Smooth muscle cell (in vitro differentiated cells): Measurements from ENCODE around the gene CAMK2G. TPM values are rescaled to one million over a fixed set of nuclear protein-coding genes. Genes with fewer than 3 reads are reported as not detected.

Source experiments
- DNase-seq: peaks from one replicate; lab custom pipeline; 2025; ENCODE audit not compliant: unreplicated experiment; lab: John Stamatoyannopoulos, UW
- H2AFZ ChIP-seq: fragments of 200-600 bp; sonication (generic); 2 replicates; pipeline ENCODE4 v1.6.0; 2016; ENCODE audit warnings: antibody characterized with exemption, low read depth, mild to moderate bottlenecking
- H3F3A ChIP-seq: fragments of 200-600 bp; sonication (generic); 2 replicates; pipeline ENCODE4 v1.6.0; 2017; ENCODE audit warnings: antibody characterized with exemption, low read depth
- H3K27ac ChIP-seq: fragments of 200-600 bp; sonication (generic); 2 replicates; pipeline ENCODE4 v1.5.1; 2016; ENCODE audit warnings: low read depth, mild to moderate bottlenecking
- H3K27me3 ChIP-seq: fragments of 200-600 bp; sonication (generic); 2 replicates; pipeline ENCODE4 v1.6.1; 2016; ENCODE audit warnings: low read depth, mild to moderate bottlenecking
- H3K36me3 ChIP-seq: fragments of 200-600 bp; sonication (generic); 2 replicates; pipeline ENCODE4 v1.5.1; 2016; ENCODE audit warnings: low read depth
- H3K4me1 ChIP-seq: fragments of 200-600 bp; sonication (generic); 2 replicates; pipeline ENCODE4 v1.5.1; 2016; ENCODE audit warnings: low read depth
- H3K4me2 ChIP-seq: fragments of 200-600 bp; sonication (generic); 2 replicates; pipeline ENCODE4 v1.6.0; 2016; ENCODE audit warnings: mild to moderate bottlenecking
- H3K4me3 ChIP-seq: fragments of 200-600 bp; sonication (generic); 2 replicates; pipeline ENCODE4 v1.5.1; 2016; ENCODE audit warnings: mild to moderate bottlenecking
- H3K79me2 ChIP-seq: fragments of 200-600 bp; sonication (generic); 2 replicates; pipeline ENCODE4 v1.6.0; 2016; ENCODE audit warnings: low read depth, mild to moderate bottlenecking
- H3K9ac ChIP-seq: fragments of 200-600 bp; sonication (generic); 2 replicates; pipeline ENCODE4 v1.6.0; 2016; ENCODE audit warnings: low read depth
- H3K9me3 ChIP-seq: fragments of 200-600 bp; sonication (generic); replicated peaks from 2 replicates; pipeline ENCODE4 v1.5.1; 2016; ENCODE audit warnings: low read depth
- H4K20me1 ChIP-seq: fragments of 200-600 bp; sonication (generic); 2 replicates; pipeline ENCODE4 v1.6.0; 2016; ENCODE audit warnings: low read depth
- WGBS: methylation state at CpG from one replicate; pipeline ENCODE4 v1.1.7; 2016; ENCODE audit warnings: low lambda C conversion rate; 5-methylcytosine and 5-hydroxymethylcytosine counted together
- polyA plus RNA-seq: library from polyadenylated mRNA; unstranded; fragments of >200 nt; fragmentation: Nextera tagmentation; extraction: Ambion mirVana; gene quantifications from 2 replicates; pipeline ENCODE4 v1.2.1, GENCODE V29; 2016
- total RNA-seq: library from RNA; depleted of rRNA; stranded (reverse); fragments of >200 nt; gene quantifications from 2 replicates; pipeline ENCODE4 v1.2.3, GENCODE V29; 2014
- TF ChIP-seq, protein P1 (sequence below): fragments of 200-600 bp; sonication (generic); IDR thresholded peaks from 2 replicates; pipeline ENCODE4 v1.5.1; 2017; ENCODE audit warnings: borderline replicate concordance, mild to moderate bottlenecking, antibody characterized with exemption; ENCODE audit not compliant: insufficient read depth, poor library complexity, severe bottlenecking

The CAMK2G gene
- total and polyA plus RNA-seq, 2 experiments from 2014 or later = 2.2 to 10.8 TPM

GRCh38 chr10:73773152-73773879, 101.0 kb downstream of the CAMK2G start:
- H3K4me2 ChIP-seq = peak overlapping the region; percentile 98
- peak overlapping the region; percentile 77 for H3K9ac ChIP-seq
- WGBS = 11% methylated on average over 29 of the region's 29 CpGs
- TF ChIP-seq, protein P1, sequence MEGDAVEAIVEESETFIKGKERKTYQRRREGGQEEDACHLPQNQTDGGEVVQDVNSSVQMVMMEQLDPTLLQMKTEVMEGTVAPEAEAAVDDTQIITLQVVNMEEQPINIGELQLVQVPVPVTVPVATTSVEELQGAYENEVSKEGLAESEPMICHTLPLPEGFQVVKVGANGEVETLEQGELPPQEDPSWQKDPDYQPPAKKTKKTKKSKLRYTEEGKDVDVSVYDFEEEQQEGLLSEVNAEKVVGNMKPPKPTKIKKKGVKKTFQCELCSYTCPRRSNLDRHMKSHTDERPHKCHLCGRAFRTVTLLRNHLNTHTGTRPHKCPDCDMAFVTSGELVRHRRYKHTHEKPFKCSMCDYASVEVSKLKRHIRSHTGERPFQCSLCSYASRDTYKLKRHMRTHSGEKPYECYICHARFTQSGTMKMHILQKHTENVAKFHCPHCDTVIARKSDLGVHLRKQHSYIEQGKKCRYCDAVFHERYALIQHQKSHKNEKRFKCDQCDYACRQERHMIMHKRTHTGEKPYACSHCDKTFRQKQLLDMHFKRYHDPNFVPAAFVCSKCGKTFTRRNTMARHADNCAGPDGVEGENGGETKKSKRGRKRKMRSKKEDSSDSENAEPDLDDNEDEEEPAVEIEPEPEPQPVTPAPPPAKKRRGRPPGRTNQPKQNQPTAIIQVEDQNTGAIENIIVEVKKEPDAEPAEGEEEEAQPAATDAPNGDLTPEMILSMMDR = no peak
- H3K79me2 ChIP-seq = peaks cover 51% of the 10 kb centered on the region
- H3F3A ChIP-seq = peaks cover 39% of the 10 kb centered on the region
- peak overlapping the region; percentile 80 for H3K27ac ChIP-seq
- H3K36me3 ChIP-seq = no peaks in the 10 kb centered on the region
- H3K4me3 ChIP-seq = peak overlapping the region; percentile 98
- DNase-seq = no peak
- peaks cover 49% of the 10 kb centered on the region for H4K20me1 ChIP-seq
- H2AFZ ChIP-seq = no peak overlapping the region
- peaks cover 33% of the 10 kb centered on the region for H3K4me1 ChIP-seq
- H3K27me3 ChIP-seq = no peaks in the 10 kb centered on the region
- no peaks in the 10 kb centered on the region for H3K9me3 ChIP-seq

DNA sequence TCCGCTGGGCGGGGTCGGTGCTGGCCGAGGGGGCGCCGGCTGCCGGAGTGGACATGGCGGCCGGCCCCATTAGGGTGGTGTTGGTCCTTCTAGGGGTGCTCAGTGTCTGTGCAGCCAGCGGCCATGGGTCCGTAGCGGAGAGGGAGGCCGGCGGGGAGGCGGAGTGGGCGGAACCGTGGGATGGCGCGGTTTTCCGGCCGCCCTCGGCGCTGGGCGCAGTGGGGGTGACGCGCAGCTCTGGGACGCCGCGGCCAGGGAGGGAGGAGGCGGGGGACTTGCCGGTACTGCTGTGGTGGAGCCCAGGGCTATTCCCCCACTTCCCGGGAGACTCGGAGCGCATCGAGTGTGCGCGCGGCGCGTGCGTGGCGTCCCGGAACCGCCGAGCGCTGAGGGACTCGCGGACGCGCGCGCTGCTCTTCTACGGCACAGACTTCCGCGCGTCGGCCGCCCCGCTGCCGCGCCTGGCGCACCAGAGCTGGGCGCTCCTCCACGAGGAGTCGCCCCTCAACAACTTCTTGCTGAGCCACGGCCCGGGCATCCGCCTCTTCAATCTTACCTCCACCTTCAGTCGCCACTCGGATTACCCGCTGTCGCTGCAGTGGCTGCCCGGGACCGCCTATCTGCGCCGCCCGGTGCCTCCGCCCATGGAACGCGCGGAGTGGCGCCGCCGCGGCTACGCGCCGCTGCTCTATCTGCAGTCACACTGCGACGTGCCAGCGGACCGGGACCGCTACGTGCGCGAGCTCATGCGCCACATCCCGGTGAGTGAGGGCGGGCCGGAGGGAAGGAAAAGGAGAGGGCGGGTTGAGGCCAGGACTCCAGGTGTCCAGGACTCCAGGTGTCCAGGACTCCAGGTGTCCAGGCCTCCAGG, 101.8 kb downstream of the CAMK2G start:
- H3K4me2 ChIP-seq = peak overlapping the region; percentile 98
- peak overlapping the region; percentile 58 for H2AFZ ChIP-seq
- no peaks in the 10 kb centered on the region for H3K36me3 ChIP-seq
- peak; percentile 85 for DNase-seq
- peaks cover 33% of the 10 kb centered on the region for H3K4me1 ChIP-seq
- H3K9me3 ChIP-seq = no peaks in the 10 kb centered on the region
- WGBS = 1% methylated on average over 88 of the region's 101 CpGs
- H4K20me1 ChIP-seq = peaks cover 44% of the 10 kb centered on the region
- TF ChIP-seq, protein P1 = no peak
- H3K79me2 ChIP-seq = peaks cover 44% of the 10 kb centered on the region
- no peaks in the 10 kb centered on the region for H3K27me3 ChIP-seq
- H3F3A ChIP-seq = peaks cover 44% of the 10 kb centered on the region
- H3K9ac ChIP-seq = peak overlapping the region; percentile 77
- peak overlapping the region; percentile 98 for H3K4me3 ChIP-seq
- peak overlapping the region; percentile 80 for H3K27ac ChIP-seq

DNA sequence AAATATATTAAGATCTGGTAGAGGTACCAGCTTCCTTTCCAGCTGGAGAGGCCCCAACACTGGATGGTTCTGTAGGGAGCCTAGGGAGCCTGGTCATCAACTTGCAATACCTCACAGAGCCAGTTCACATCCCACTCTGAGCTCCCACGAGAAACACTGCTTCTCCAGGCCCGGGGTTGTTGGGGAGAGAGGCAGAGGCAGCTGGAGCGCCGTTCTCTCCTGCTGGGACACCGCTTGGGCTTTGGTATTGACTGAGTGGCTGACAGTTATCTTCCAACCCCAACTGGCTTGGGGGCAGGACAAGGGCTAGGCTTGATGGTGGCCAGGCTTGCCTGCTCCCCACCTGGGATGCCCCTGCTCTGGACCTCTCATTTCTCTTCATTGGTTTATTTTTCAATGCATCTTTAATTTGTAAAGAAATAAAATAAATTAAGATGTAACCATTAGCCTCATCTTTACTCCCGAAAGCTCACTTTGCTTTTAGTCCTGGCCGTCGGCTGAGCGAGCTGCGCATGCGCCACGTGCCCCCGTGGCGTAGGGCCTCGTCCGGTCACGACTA, 102.6 kb downstream of the CAMK2G start:
- H3F3A ChIP-seq = peaks cover 44% of the 10 kb centered on the region
- H3K4me1 ChIP-seq = peaks cover 33% of the 10 kb centered on the region
- no peaks in the 10 kb centered on the region for H3K36me3 ChIP-seq
- H3K27ac ChIP-seq = peak overlapping the region; percentile 80
- H3K9me3 ChIP-seq = no peaks in the 10 kb centered on the region
- no peaks in the 10 kb centered on the region for H3K27me3 ChIP-seq
- peak overlapping the region; percentile 98 for H3K4me3 ChIP-seq
- peaks cover 37% of the 10 kb centered on the region for H4K20me1 ChIP-seq
- peak overlapping the region; percentile 98 for H3K4me2 ChIP-seq
- peak; percentile 30 for DNase-seq
- TF ChIP-seq, protein P1 = no peak
- 17% methylated on average over 17 of the region's 17 CpGs for WGBS
- peak overlapping the region; percentile 58 for H2AFZ ChIP-seq
- peak overlapping the region; percentile 77 for H3K9ac ChIP-seq
- peaks cover 37% of the 10 kb centered on the region for H3K79me2 ChIP-seq
